Measurements from ENCODE around the gene RBBP8NL.

The RBBP8NL gene

DNA sequence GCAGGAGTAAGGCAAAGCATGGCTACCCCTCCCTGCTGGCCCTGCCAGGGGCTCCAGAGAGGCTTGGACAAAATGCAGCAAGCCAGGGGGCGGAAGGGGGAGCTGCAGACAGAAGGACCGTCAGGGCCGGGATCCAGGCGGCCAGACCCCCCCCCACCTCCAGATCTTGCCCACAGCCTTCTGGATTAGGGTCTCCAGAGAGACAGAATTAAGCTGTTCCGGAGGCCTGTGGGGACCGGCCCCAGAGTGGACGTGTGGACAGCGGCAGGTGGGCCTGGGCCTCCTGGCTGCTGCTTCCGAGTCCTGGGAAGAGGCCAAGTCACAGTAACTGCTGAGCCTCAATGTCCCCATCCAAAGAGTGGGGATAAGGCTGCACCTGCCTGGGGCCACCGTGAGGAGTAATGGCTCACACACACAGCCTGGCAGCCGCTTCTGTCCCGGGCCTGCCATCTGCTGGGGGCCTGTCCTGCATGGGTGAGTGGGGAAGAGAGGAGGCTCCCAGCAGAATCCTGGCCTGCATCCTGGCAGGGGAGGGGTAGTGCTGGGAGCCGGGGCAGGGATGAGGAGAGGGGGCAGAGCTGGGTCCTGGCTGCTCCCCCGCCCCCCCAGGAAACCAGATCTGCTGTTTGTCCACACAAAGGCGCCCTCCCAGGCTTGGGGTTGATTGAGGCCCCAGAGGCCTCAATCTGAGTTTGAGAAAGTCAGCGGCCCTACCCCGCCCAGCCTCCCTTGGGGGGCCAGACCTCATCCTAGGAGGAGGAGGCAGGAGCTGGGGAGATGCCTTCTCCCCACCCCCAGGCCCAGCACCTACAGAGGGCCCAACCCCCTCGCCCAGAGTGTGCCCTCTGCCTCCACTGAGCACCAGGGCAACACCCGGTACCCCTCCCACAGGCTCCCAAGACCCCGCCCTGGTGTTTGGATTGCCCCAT is 64.1 kb downstream of the RBBP8NL start:
- no peak for DNase-seq (ENCODE audit: low read depth)

DNA sequence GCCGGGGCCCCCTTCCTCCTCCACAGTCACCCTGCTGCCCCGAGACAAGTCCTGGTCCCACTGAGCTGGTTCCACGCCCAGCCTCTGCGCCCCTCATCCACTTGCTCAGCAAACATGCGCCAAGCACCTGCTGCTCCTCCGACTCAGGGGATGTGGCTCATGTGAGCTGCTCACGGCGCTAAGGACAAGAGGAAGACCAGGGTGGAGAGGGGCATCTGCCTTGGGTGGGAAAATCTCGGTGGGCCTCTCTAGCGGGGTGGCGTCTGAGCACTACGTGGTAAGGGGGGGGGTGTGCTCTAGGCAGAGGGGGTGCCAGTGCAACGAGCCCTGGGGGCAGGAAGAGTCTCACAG is 64.8 kb downstream of the RBBP8NL start:
- DNase-seq (ENCODE audit: low read depth) = no peak

DNA sequence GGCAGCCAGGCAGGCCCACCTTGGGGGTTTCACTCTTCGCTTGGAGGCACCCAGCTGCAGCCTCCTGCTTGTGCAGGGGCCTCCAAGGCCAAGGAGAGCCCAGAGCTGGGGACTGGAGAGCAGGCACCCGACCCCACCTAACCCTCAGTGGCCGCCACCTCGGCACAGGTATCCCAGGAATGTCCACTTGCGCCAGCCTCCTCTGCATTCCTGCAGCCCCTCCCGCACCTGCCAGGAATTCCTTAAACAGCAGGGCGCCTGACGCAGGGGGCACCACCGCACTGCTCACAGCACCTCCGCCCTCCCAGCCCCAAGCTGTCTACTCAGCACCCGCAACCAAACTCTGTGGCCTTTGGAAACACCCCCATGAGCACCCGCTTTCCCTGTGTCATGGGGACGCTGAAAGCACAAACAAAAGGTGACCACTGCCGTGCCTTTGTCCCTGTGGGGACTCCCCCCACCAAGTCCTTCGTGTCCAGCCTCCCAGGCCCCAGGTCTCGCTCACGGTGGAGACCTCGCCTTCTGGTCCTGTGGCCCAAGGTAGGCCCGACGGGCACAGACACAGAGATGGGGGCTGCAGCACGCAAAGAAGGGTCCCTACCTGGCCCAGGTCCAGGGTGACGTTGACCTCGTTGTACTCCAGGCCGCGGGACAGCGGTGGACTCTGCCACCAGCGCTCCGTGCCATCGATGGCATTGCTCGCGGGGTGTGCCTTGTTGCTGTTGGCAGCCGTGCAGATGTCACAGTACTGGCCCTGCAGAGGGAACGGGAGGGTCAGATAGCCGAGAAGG is 65.3 kb downstream of the RBBP8NL start:
- no peak for DNase-seq (ENCODE audit: low read depth)

DNA sequence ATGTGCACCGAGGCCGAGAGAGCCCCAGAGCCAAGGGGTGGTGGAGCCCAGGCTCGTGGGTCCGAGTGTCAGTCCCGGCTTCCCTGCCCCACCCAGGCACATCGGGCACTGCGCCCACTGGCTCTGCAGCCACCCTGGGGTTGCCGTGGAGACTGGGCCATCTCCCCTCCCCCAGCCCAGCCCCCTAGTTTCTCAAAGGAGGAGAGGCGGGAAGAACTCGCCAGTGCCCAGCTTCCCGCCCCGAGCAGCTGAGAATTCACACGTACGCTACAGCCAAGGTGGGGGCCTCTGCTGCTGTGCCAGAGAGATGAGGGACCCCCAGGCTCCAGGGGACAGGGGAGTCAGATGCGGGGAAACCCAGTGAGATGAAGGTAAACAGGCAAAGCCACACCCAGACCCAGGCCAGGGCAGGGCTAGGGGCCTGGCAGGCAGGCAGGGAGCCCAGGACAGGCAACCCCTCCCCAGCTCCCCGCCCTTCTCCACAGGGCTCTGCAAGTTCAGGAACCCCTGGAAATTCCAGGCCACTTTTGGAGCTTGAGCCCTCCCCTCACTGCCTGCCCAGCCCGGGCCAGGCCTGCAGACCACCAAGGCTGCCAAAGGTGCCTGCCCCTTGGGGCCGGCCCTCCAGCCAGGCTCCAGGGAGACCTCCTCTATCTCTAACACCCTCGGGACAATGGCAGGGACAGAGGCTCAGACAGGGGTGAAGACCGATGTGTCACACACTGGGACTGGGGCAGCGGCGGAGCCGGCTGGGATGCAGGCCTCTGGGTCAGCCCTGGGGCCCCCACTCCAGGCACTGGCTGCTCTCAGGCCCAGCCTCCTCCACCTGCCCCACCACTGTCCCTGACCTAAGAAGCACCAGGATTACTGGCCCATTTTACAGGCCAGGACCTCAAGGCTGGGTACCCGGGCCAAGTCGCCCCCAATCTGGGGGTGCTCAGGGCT is 66.2 kb downstream of the RBBP8NL start:
- no peak for DNase-seq (ENCODE audit: low read depth)
